ENCODE measurements around the gene CLCA2. TPM values are rescaled to one million over a fixed set of nuclear protein-coding genes. Genes with fewer than 3 reads are reported as not detected.

The CLCA2 gene
- polyA plus RNA-seq, 3 donors = not detected

DNA sequence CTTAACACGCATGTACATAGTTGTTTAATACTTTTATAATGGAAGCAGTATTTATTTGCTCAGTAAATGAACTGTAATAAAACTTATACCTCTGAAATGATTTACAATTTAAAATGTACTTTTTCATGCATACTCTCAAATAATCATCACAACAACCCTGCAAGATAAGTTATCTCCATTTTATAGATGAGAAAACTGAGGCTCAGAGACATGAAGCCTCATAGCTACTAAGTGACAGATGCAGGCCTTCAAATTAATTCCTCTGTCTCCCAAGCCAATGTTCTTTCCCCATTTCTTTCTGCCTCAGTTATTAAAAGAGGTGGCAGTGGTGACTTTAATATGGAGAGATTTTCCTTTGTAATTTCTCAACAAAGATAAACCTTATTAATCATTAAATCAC is 25.1 kb downstream of the CLCA2 start:
- intact Hi-C loops (cut with micrococcal nuclease) = no loop called here
- WGBS (ENCODE audit: insufficient coverage) = no CpG with 5 or more reads among the region's 1 CpG

DNA sequence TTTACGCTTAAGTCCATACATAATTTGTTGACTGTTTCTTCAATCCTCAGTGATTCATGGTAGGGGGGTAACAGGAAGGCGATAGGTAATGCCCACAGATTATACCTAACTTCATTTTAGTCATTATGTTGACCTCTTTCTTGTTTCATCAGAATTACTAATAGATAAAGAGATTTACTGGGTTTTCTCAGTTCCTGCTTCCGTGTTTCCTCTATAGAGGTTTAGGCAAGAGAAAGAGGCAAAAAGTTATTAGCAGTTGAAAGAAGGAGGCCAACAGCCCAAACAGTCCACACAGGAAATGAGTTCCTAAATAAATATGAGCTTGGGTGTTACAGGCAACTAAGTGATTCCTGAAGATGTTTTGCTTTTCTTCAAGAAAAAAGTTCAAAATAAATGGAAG is 26.9 kb downstream of the CLCA2 start:
- no peaks in the 10 kb centered on the region for H4K20me1 ChIP-seq (ENCODE audit: insufficient read depth, low read length)
- no CpG with 5 or more reads among the region's 3 CpGs for WGBS (ENCODE audit: insufficient coverage)

More for the DNA sequence above, 25.1 kb downstream of the CLCA2 start:
- no peak for DNase-seq
- H3K4me2 ChIP-seq (replicated peaks; ENCODE audit: extremely low read depth, low read length, poor library complexity, severe bottlenecking) = no peak overlapping the region
- H3K27ac Mint-ChIP-seq = no peak overlapping the region
- no peaks in the 10 kb centered on the region for H3K9me3 ChIP-seq (replicated peaks in 1 of 2; ENCODE audit: control insufficient read depth in 1 of 2, insufficient read depth in 1 of 2, low read length in 2 of 2)
- no peak overlapping the region for H3K27ac ChIP-seq (ENCODE audit: low read depth in 1 of 2, low read length in 2 of 2)
- no peaks in the 10 kb centered on the region for H3K36me3 Mint-ChIP-seq
- TF ChIP-seq, protein P1, sequence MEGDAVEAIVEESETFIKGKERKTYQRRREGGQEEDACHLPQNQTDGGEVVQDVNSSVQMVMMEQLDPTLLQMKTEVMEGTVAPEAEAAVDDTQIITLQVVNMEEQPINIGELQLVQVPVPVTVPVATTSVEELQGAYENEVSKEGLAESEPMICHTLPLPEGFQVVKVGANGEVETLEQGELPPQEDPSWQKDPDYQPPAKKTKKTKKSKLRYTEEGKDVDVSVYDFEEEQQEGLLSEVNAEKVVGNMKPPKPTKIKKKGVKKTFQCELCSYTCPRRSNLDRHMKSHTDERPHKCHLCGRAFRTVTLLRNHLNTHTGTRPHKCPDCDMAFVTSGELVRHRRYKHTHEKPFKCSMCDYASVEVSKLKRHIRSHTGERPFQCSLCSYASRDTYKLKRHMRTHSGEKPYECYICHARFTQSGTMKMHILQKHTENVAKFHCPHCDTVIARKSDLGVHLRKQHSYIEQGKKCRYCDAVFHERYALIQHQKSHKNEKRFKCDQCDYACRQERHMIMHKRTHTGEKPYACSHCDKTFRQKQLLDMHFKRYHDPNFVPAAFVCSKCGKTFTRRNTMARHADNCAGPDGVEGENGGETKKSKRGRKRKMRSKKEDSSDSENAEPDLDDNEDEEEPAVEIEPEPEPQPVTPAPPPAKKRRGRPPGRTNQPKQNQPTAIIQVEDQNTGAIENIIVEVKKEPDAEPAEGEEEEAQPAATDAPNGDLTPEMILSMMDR (IDR thresholded peaks at IDR 0.05) = no peak
- H3K27me3 Mint-ChIP-seq (ENCODE audit: low read depth in 3 of 3) = no peaks in the 10 kb centered on the region
- peaks cover 0 to 1% (median 0%) of the 10 kb centered on the region in 7 donors for H3K9me3 Mint-ChIP-seq
- H2AFZ ChIP-seq (ENCODE audit: insufficient read depth, low read depth, low read length, poor library complexity, severe bottlenecking) = no peak overlapping the region
- no peak overlapping the region for H3K4me3 Mint-ChIP-seq
- no peaks in the 10 kb centered on the region for H3K36me3 ChIP-seq (replicated peaks in 1 of 2; ENCODE audit: control insufficient read depth in 1 of 2, insufficient read depth in 2 of 2, low read length in 2 of 2)
- no peaks in the 10 kb centered on the region for H3K79me2 ChIP-seq (ENCODE audit: insufficient read depth, low read length)
- H3K4me1 ChIP-seq (ENCODE audit: control insufficient read depth in 1 of 2, insufficient read depth in 2 of 2, low read length in 2 of 2) = peaks cover 0 to 7% of the 10 kb centered on the region in 2 donors
- peaks cover 6% of the 10 kb centered on the region for H3K4me1 Mint-ChIP-seq
- no peaks in the 10 kb centered on the region for H3K27me3 ChIP-seq (ENCODE audit: control insufficient read depth in 2 of 2, insufficient read depth in 2 of 2, low read length in 2 of 2)
- no peak overlapping the region for H3K4me3 ChIP-seq (replicated peaks in 1 of 3; ENCODE audit: low read depth in 2 of 3, low read length in 3 of 3)
- H4K20me1 ChIP-seq (ENCODE audit: insufficient read depth, low read length) = no peaks in the 10 kb centered on the region
- no peak overlapping the region for H3K9ac ChIP-seq (ENCODE audit: insufficient read depth, low read length, poor library complexity, severe bottlenecking)

More for the DNA sequence above, 26.9 kb downstream of the CLCA2 start:
- Histone ChIP-seq H3K9me3 (replicated peaks in 1 of 2; ENCODE audit: control insufficient read depth in 1 of 2, insufficient read depth in 1 of 2, low read length in 2 of 2) (no peaks in the 10 kb centered on the region), H2AFZ (ENCODE audit: insufficient read depth, low read depth, low read length, poor library complexity, severe bottlenecking) (no peak overlapping the region), H3K4me2 (replicated peaks; ENCODE audit: extremely low read depth, low read length, poor library complexity, severe bottlenecking) (no peak overlapping the region), H3K79me2 (ENCODE audit: insufficient read depth, low read length) (no peaks in the 10 kb centered on the region), H3K27ac (ENCODE audit: low read depth in 1 of 2, low read length in 2 of 2) (no peak overlapping the region), H3K9ac (ENCODE audit: insufficient read depth, low read length, poor library complexity, severe bottlenecking) (no peak overlapping the region), H3K4me1 (ENCODE audit: control insufficient read depth in 1 of 2, insufficient read depth in 2 of 2, low read length in 2 of 2) (peaks cover 0 to 7% of the 10 kb centered on the region in 2 donors), H3K27me3 (ENCODE audit: control insufficient read depth in 2 of 2, insufficient read depth in 2 of 2, low read length in 2 of 2) (no peaks in the 10 kb centered on the region), H3K36me3 (replicated peaks in 1 of 2; ENCODE audit: control insufficient read depth in 1 of 2, insufficient read depth in 2 of 2, low read length in 2 of 2) (no peaks in the 10 kb centered on the region), H3K4me3 (replicated peaks in 1 of 3; ENCODE audit: low read depth in 2 of 3, low read length in 3 of 3) (no peak overlapping the region)
- no peak overlapping the region for H3K4me3 Mint-ChIP-seq
- no peaks in the 10 kb centered on the region for H3K9me3 Mint-ChIP-seq
- no peak for DNase-seq
- H3K36me3 Mint-ChIP-seq = no peaks in the 10 kb centered on the region
- intact Hi-C loops (cut with micrococcal nuclease) = no loop called here
- TF ChIP-seq, protein P1 (IDR thresholded peaks at IDR 0.05) = no peak
- peaks cover 9% of the 10 kb centered on the region for H3K4me1 Mint-ChIP-seq
- H3K27ac Mint-ChIP-seq = peak overlapping the region in 1 of 7 donors; percentile 9
- H3K27me3 Mint-ChIP-seq (ENCODE audit: low read depth in 3 of 3) = no peaks in the 10 kb centered on the region

Data from CD14-positive monocyte (primary cell).